ENCODE results near the gene HAX1. TPM values are rescaled to one million over a fixed set of nuclear protein-coding genes. Genes with fewer than 3 reads are reported as not detected.

The HAX1 gene
- total and polyA plus RNA-seq, 2 of the 8 experiments (the other 6 are each of a cell fraction or from before 2014, with no cell fraction given): 82.2 to 115 TPM

- no peak overlapping the region for H3K4ac ChIP-seq (replicated peaks; ENCODE audit: insufficient read length, low read depth, low read length)
- no peaks in the 10 kb centered on the region for H3K4me1 ChIP-seq (replicated peaks in 1 of 4; ENCODE audit: control insufficient read depth in 3 of 4, insufficient read depth in 4 of 4, low read length in 3 of 4)
- H4K8ac ChIP-seq (ENCODE audit: extremely low read depth, insufficient read depth, low read length): no peak overlapping the region
- H2BK15ac ChIP-seq (ENCODE audit: low read length): no peak overlapping the region
- 90% methylated on average over 1 of the region's 1 CpG; no CpG with 5 or more reads in 1 of the 2 experiments for WGBS, 2 experiments (ENCODE audit: extremely low coverage in 1 of 2, insufficient coverage in 1 of 2, insufficient read length in 1 of 2, insufficient replicate concordance in 2 of 2, low coverage in 1 of 2, low lambda C conversion rate in 2 of 2, missing lambda C conversion rate in 1 of 2)
- H2BK5ac ChIP-seq (ENCODE audit: low read depth, low read length): no peak overlapping the region
- peak overlapping the region; percentile 23 for H2AFZ ChIP-seq (ENCODE audit: low read length)
- no peak overlapping the region for H4K91ac ChIP-seq (replicated peaks; ENCODE audit: insufficient read length, low read length)
- H3K23ac ChIP-seq (ENCODE audit: insufficient read length): no peak overlapping the region
- peaks cover 3% of the 10 kb centered on the region; the same call in 1 of the 2 replicates for H3K23me2 ChIP-seq (ENCODE audit: low read depth, low read length)
- no peaks in the 10 kb centered on the region for H3K79me2 ChIP-seq (ENCODE audit: control insufficient read depth in 1 of 2, insufficient read depth in 2 of 2, low read length in 2 of 2)
- no peaks in the 10 kb centered on the region for H3K36me3 ChIP-seq (ENCODE audit: control insufficient read depth in 2 of 4, insufficient read depth in 4 of 4, low read length in 3 of 4)
- H3K27me3 ChIP-seq (replicated peaks in 1 of 4; ENCODE audit: control insufficient read depth in 3 of 4, extremely low read depth in 1 of 4, insufficient read depth in 3 of 4, low read length in 3 of 4): no peaks in the 10 kb centered on the region
- DNase-seq (ENCODE audit: low read depth in 1 of 2, low spot score in 2 of 2) (no peak), FAIRE-seq (no peak)
- H3K4me2 ChIP-seq (ENCODE audit: insufficient read depth in 1 of 2, low read depth in 2 of 2, low read length in 2 of 2): no peak overlapping the region
- peaks cover 7 to 11% of the 10 kb centered on the region in 2 experiments for H3K9me3 ChIP-seq (ENCODE audit: insufficient read depth in 2 of 2, low read depth in 1 of 2, low read length in 1 of 2)
- H2BK120ac ChIP-seq (replicated peaks; ENCODE audit: low read depth, low read length): no peak overlapping the region
- no peak overlapping the region for H3K56ac ChIP-seq (replicated peaks; ENCODE audit: insufficient read length, low read depth, low read length)
- no peaks in the 10 kb centered on the region for H4K20me1 ChIP-seq (replicated peaks in 1 of 2; ENCODE audit: control insufficient read depth in 1 of 2, insufficient read depth in 2 of 2, low read length in 2 of 2)
- ChIA-PET POLR2A (ENCODE audit: partially characterized antibody) (interaction anchor here (0.6 to 1.3 kb wide), 3 partner anchors 25 to 953 kb away, joined by 3 read pairs; no protein-coding TSS in a partner anchor), CTCF (ENCODE audit: partially characterized antibody) (interaction anchor here (0.6 to 1.7 kb wide), 8 partner anchors 11 to 256 kb away, joined by 3 to 7 read pairs (median 4); no protein-coding TSS in a partner anchor)
- no peak overlapping the region for H3K18ac ChIP-seq (ENCODE audit: extremely low read depth, low read length)
- no peak overlapping the region for H3K14ac ChIP-seq (ENCODE audit: insufficient read length)
- no peak overlapping the region for H2AK5ac ChIP-seq (ENCODE audit: low read depth, low read length)
- H4K5ac ChIP-seq (ENCODE audit: insufficient read length, low read depth, low read length): no peak overlapping the region
- no peak overlapping the region for H2BK12ac ChIP-seq (ENCODE audit: low read depth, low read length)
- H3K79me1 ChIP-seq (ENCODE audit: low read depth, low read length): no peaks in the 10 kb centered on the region
- H2BK20ac ChIP-seq (ENCODE audit: low read length): no peak overlapping the region
- no peak overlapping the region for H3K27ac ChIP-seq (ENCODE audit: low read depth, low read length)
- no peak overlapping the region for H3K4me3 ChIP-seq (ENCODE audit: extremely low read depth in 1 of 4, insufficient read depth in 2 of 4, low read depth in 3 of 4, low read length in 4 of 4)
- no peak overlapping the region for H3K9ac ChIP-seq (replicated peaks in 1 of 4; ENCODE audit: extremely low read depth in 1 of 4, low read depth in 3 of 4, low read length in 3 of 4)
- TF ChIP-seq YY1 (IDR thresholded peaks at IDR 0.05; ENCODE audit: low read depth, low read length): no peak
- no peak for TF ChIP-seq JUND (IDR thresholded peaks at IDR 0.05; ENCODE audit: low read length)
- TF ChIP-seq RNF2 (IDR thresholded peaks at IDR 0.05; ENCODE audit: borderline replicate concordance, low read depth, low read length, missing control alignments, poor library complexity, severe bottlenecking): no peak
- TF ChIP-seq RAD21 (IDR thresholded peaks at IDR 0.05 in 1 of 2, conservative IDR thresholded peaks at IDR 0.05 in 1 of 2; ENCODE audit: low read depth in 2 of 2, low read length in 2 of 2): no peak
- no peak for TF ChIP-seq RFX5 (IDR thresholded peaks at IDR 0.05; ENCODE audit: borderline replicate concordance, low read depth, low read length)
- no peak for TF ChIP-seq PHF8 (conservative IDR thresholded peaks at IDR 0.05; ENCODE audit: low read depth, low read length)
- TF ChIP-seq SP1 (IDR thresholded peaks at IDR 0.05; ENCODE audit: low read depth, low read length): no peak
- no peak for TF ChIP-seq TEAD4 (IDR thresholded peaks at IDR 0.05; ENCODE audit: low read depth, low read length)
- no peak for TF ChIP-seq CEBPB (IDR thresholded peaks at IDR 0.05; ENCODE audit: low read depth, low read length)
- no peak for TF ChIP-seq MAFK (IDR thresholded peaks at IDR 0.05; ENCODE audit: low read depth, low read length)
Measured at GRCh38 chr1:154290921-154291320, 18.5 kb downstream of the HAX1 start.

Data from H1 (cell line).